HEK293 (cell line): Measurements from ENCODE around the gene RNF149.

Source experiments
- CTCF ChIA-PET: fragments of 350-600 bp; formaldehyde crosslinking; extraction: SDS; loops from one replicate; lab custom pipeline; 2021; ENCODE audit warnings: antibody characterized with exemption; lab: Yijun Ruan, JAX
- POLR2A ChIA-PET: fragments of 300-600 bp; formaldehyde crosslinking; extraction: SDS; loops from one replicate; lab custom pipeline; 2020; ENCODE audit warnings: antibody characterized with exemption, inconsistent platforms; lab: Yijun Ruan, JAX
- H3K27ac ChIP-seq: fragments of 200-500 bp; sonication (Bioruptor generic); 2 replicates; pipeline ENCODE4 v1.5.1; 2014; ENCODE audit warnings: low read depth, low read length, control low read depth, inconsistent platforms; ENCODE audit errors: extremely low read depth
- H3K36me3 ChIP-seq, 2 experiments: fragments of 200-500 bp in 1 of 2; sonication (Bioruptor generic) in 1 of 2; 1 replicate in 1 of 2; 2 replicates in 1 of 2; pipeline ENCODE4 v1.5.1; 2014 to 2017; ENCODE audit warnings: inconsistent platforms in 2 of 2, low read length in 2 of 2; ENCODE audit not compliant: control insufficient read depth in 2 of 2, insufficient read depth in 1 of 2
- H3K4me1 ChIP-seq: fragments of 200-500 bp; sonication (Bioruptor generic); 2 replicates; pipeline ENCODE4 v1.5.1; 2014; ENCODE audit warnings: mild to moderate bottlenecking, low read length, inconsistent platforms; ENCODE audit not compliant: control insufficient read depth, insufficient read depth
- H3K4me3 ChIP-seq: 2 replicates; pipeline ENCODE4 v1.5.1; 2011; ENCODE audit warnings: low read depth, mild to moderate bottlenecking, control low read depth, low read length, moderate library complexity
- H3K9me3 ChIP-seq: fragments of 200-500 bp; sonication (Bioruptor generic); 2 replicates; pipeline ENCODE4 v1.5.1; 2014; ENCODE audit warnings: low read depth, low read length, inconsistent platforms; ENCODE audit not compliant: control insufficient read depth, insufficient read depth
- KLF10 ChIP-seq: fragments of 450-650 bp; IDR thresholded peaks from 2 replicates; pipeline ENCODE4 v1.5.1; 2018; ENCODE audit warnings: missing biosample characterization, mild to moderate bottlenecking, missing genetic modification characterization
- SCRT1 ChIP-seq: fragments of 450-650 bp; formaldehyde crosslinking; IDR thresholded peaks from 2 replicates; pipeline ENCODE4 v1.5.1; 2016; ENCODE audit warnings: missing biosample characterization, missing genetic modification characterization, borderline replicate concordance
- ZBTB1 ChIP-seq: fragments of 450-650 bp; formaldehyde crosslinking; IDR thresholded peaks from 2 replicates; pipeline ENCODE4 v1.5.1; 2016; ENCODE audit warnings: missing biosample characterization, missing genetic modification characterization
- ZNF146 ChIP-seq: fragments of 450-650 bp; formaldehyde crosslinking; IDR thresholded peaks from 2 replicates; pipeline ENCODE4 v1.5.1; 2016; ENCODE audit warnings: missing biosample characterization, missing genetic modification characterization
- ZNF184 ChIP-seq: fragments of 450-650 bp; IDR thresholded peaks from 2 replicates; pipeline ENCODE4 v1.5.1; 2018; ENCODE audit warnings: missing biosample characterization, mild to moderate bottlenecking, missing genetic modification characterization
- ZNF2 ChIP-seq: fragments of 450-650 bp; formaldehyde crosslinking; IDR thresholded peaks from 2 replicates; pipeline ENCODE4 v1.5.1; 2016; ENCODE audit warnings: missing biosample characterization, missing genetic modification characterization
- ZNF202 ChIP-seq: fragments of 450-650 bp; formaldehyde crosslinking; IDR thresholded peaks from 2 replicates; pipeline ENCODE4 v1.5.1; 2016; ENCODE audit warnings: missing biosample characterization, missing genetic modification characterization, borderline replicate concordance
- ZNF23 ChIP-seq: fragments of 450-650 bp; formaldehyde crosslinking; IDR thresholded peaks from 2 replicates; pipeline ENCODE4 v1.5.1; 2016; ENCODE audit warnings: missing biosample characterization, missing genetic modification characterization, borderline replicate concordance
- ZNF239 ChIP-seq: fragments of 450-650 bp; formaldehyde crosslinking; IDR thresholded peaks from 2 replicates; pipeline ENCODE4 v1.5.1; 2016; ENCODE audit warnings: missing biosample characterization, missing genetic modification characterization
- ZNF24 ChIP-seq: fragments of 450-650 bp; formaldehyde crosslinking; IDR thresholded peaks from 2 replicates; pipeline ENCODE4 v1.5.1; 2016; ENCODE audit warnings: missing biosample characterization, missing genetic modification characterization
- ZNF621 ChIP-seq: fragments of 450-650 bp; formaldehyde crosslinking; IDR thresholded peaks from 2 replicates; pipeline ENCODE4 v1.5.1; 2017; ENCODE audit warnings: missing biosample characterization, missing genetic modification characterization
- ZNF768 ChIP-seq: fragments of 450-650 bp; formaldehyde crosslinking; IDR thresholded peaks from 2 replicates; pipeline ENCODE4 v1.5.1; 2018; ENCODE audit warnings: missing biosample characterization, mild to moderate bottlenecking, missing genetic modification characterization
- ZNF837 ChIP-seq: fragments of 450-650 bp; formaldehyde crosslinking; IDR thresholded peaks from 2 replicates; pipeline ENCODE4 v1.5.1; 2016; ENCODE audit warnings: missing biosample characterization, missing genetic modification characterization
- TF ChIP-seq, protein P1 (sequence below): fragments of 450-650 bp; formaldehyde crosslinking; IDR thresholded peaks from 2 replicates; pipeline ENCODE4 v1.5.1; 2016; ENCODE audit warnings: missing biosample characterization, missing genetic modification characterization
- TF ChIP-seq, protein P2 (sequence below): fragments of 450-650 bp; formaldehyde crosslinking; IDR thresholded peaks from 2 replicates; pipeline ENCODE4 v1.5.1; 2016; ENCODE audit warnings: missing biosample characterization, missing genetic modification characterization
- TF ChIP-seq, protein P3 (sequence below): fragments of 450-650 bp; formaldehyde crosslinking; IDR thresholded peaks from 2 replicates; pipeline ENCODE4 v1.5.1; 2017; ENCODE audit warnings: missing biosample characterization, missing genetic modification characterization
- TF ChIP-seq, protein P4 (sequence below): fragments of 450-650 bp; formaldehyde crosslinking; IDR thresholded peaks from 2 replicates; pipeline ENCODE4 v1.5.1; 2016; ENCODE audit warnings: missing biosample characterization, missing genetic modification characterization

RNF149 gene

DNA sequence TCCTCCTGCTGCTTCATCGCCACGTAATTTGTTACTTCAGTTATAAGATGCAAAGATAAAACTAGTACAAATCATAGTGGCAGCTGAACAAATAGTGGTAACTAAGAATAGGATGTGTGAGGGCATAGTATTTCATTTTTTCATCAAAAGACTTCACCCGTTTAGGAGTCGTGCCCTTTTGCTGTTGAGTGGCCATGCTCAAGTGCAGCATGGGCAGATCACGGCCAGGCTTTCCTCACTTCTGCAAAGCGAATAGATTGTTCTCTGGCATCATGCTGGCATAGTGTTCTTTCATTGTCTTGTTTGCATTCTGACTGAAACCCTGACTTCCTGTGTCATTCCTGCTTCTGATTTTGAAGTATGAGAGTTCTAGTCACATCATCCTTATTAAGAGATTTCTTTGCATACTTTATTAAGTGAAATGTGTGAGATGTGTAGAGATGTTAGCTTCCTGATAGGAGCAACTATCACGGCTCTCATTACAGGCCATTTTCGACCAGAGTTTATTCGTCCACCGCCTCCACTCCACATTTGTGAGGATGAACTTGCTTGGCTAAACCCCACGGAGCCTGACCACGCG lies 44.1 kb downstream of the RNF149 start (continued):
- TF ChIP-seq, protein P1, sequence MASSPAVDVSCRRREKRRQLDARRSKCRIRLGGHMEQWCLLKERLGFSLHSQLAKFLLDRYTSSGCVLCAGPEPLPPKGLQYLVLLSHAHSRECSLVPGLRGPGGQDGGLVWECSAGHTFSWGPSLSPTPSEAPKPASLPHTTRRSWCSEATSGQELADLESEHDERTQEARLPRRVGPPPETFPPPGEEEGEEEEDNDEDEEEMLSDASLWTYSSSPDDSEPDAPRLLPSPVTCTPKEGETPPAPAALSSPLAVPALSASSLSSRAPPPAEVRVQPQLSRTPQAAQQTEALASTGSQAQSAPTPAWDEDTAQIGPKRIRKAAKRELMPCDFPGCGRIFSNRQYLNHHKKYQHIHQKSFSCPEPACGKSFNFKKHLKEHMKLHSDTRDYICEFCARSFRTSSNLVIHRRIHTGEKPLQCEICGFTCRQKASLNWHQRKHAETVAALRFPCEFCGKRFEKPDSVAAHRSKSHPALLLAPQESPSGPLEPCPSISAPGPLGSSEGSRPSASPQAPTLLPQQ (tag by site-specific recombination), result no peak
- TF ChIP-seq ZNF146 (tag by site-specific recombination), result no peak
- TF ChIP-seq, protein P2, sequence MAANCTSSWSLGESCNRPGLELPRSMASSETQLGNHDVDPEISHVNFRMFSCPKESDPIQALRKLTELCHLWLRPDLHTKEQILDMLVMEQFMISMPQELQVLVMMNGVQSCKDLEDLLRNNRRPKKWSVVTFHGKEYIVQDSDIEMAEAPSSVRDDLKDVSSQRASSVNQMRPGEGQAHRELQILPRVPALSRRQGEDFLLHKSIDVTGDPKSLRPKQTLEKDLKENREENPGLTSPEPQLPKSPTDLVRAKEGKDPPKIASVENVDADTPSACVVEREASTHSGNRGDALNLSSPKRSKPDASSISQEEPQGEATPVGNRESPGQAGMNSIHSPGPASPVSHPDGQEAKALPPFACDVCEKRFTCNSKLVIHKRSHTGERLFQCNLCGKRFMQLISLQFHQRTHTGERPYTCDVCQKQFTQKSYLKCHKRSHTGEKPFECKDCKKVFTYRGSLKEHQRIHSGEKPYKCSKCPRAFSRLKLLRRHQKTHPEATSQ (tag by site-specific recombination), result no peak
- TF ChIP-seq, all 188 proteins: peak for 0

DNA sequence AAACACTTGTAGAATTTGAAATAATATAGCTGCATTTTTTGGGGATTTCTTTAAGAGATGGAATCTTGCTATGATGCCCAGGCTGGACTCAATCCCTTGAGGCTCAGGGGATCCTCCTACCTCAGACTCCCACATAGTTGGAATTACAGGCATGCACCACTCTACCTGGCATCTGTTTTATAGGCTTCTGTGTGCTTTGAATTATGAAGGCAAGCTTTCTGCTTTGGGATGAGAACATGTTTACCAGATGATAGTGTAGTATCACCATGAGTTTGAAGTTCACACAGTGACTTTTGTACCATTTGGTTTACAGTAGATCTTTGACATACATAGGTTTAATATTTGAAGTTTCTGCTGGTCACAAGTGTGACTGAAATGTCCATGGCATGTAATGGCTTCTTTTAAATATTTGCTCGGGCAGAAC lies 45.1 kb downstream of the RNF149 start:
- H3K4me3 ChIP-seq, result no peak overlapping the region
- no peaks in the 10 kb centered on the region for H3K4me1 ChIP-seq
- TF ChIP-seq, protein P3, sequence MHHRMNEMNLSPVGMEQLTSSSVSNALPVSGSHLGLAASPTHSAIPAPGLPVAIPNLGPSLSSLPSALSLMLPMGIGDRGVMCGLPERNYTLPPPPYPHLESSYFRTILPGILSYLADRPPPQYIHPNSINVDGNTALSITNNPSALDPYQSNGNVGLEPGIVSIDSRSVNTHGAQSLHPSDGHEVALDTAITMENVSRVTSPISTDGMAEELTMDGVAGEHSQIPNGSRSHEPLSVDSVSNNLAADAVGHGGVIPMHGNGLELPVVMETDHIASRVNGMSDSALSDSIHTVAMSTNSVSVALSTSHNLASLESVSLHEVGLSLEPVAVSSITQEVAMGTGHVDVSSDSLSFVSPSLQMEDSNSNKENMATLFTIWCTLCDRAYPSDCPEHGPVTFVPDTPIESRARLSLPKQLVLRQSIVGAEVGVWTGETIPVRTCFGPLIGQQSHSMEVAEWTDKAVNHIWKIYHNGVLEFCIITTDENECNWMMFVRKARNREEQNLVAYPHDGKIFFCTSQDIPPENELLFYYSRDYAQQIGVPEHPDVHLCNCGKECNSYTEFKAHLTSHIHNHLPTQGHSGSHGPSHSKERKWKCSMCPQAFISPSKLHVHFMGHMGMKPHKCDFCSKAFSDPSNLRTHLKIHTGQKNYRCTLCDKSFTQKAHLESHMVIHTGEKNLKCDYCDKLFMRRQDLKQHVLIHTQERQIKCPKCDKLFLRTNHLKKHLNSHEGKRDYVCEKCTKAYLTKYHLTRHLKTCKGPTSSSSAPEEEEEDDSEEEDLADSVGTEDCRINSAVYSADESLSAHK (tag by site-specific recombination), result no peak
- no peak for TF ChIP-seq ZNF202 (tag by site-specific recombination)
- POLR2A ChIA-PET, result no interaction called here
- peaks cover 37 to 87% of the 10 kb centered on the region in 2 experiments for H3K36me3 ChIP-seq
- no peaks in the 10 kb centered on the region for H3K9me3 ChIP-seq
- no peak overlapping the region for H3K27ac ChIP-seq
- CTCF ChIA-PET, result interaction anchor here (0.5 to 0.6 kb wide), 2 partner anchors 252 to 642 kb away, joined by 3 read pairs; no protein-coding TSS in a partner anchor

DNA sequence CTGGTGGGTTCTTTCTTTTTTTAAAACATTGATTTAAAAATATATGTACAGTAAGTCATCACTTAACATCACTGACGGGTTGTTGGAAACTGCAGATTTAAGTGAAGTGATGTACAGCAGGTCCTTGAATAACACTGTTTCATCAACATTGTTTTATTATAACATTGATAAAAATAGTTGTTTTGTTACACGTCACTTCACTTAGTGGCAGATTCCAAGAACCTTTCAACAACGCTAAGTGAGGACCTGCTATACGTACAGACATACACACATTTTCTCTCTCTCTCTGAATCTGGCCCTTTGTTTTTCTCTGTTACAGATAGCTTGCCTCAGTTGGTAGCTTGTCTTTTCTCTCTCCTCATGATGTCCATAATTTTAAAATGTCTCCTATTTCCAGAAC lies 46.4 kb downstream of the RNF149 start:
- Histone ChIP-seq H3K27ac (no peak overlapping the region), H3K9me3 (no peaks in the 10 kb centered on the region), H3K36me3 (peaks cover 40 to 84% of the 10 kb centered on the region in 2 experiments), H3K4me1 (no peaks in the 10 kb centered on the region), H3K4me3 (no peak overlapping the region)
- POLR2A ChIA-PET, result no interaction called here
- no peak for TF ChIP-seq ZNF621 (tag by site-specific recombination)
- CTCF ChIA-PET, result no interaction called here

DNA sequence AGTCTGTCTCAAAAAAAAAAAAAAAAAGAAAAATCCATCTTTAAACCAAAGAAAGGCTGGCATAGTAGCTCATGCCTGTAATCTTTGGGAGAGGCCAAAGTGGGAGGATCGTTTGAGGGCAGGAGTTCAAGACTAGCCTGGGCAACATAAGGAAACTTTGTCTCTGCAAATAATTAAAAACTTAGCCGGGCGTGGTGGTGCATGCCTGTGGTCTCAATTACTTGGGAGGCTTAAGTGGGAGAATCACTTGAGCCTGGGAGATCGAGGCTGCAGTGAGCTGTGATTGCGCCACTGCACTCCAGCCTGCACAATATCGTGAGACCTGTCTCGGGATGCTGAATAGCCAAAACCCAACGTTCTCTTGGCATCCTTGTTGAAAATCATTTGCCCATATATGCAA lies 49.7 kb downstream of the RNF149 start:
- Histone ChIP-seq H3K9me3 (no peaks in the 10 kb centered on the region), H3K36me3 (peaks cover 26 to 60% of the 10 kb centered on the region in 2 experiments), H3K27ac (no peak overlapping the region), H3K4me1 (no peaks in the 10 kb centered on the region), H3K4me3 (no peak overlapping the region)
- TF ChIP-seq, protein P4, sequence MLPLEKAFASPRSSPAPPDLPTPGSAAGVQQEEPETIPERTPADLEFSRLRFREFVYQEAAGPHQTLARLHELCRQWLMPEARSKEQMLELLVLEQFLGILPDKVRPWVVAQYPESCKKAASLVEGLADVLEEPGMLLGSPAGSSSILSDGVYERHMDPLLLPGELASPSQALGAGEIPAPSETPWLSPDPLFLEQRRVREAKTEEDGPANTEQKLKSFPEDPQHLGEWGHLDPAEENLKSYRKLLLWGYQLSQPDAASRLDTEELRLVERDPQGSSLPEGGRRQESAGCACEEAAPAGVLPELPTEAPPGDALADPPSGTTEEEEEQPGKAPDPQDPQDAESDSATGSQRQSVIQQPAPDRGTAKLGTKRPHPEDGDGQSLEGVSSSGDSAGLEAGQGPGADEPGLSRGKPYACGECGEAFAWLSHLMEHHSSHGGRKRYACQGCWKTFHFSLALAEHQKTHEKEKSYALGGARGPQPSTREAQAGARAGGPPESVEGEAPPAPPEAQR (tag by site-specific recombination), result no peak
- TF ChIP-seq SCRT1 (tag by site-specific recombination) (no peak), KLF10 (tag by site-specific recombination) (no peak), ZNF184 (no peak), ZNF768 (no peak), ZNF23 (tag by site-specific recombination) (no peak), ZNF239 (tag by site-specific recombination) (no peak), ZNF2 (no peak), ZNF621 (tag by site-specific recombination) (no peak), ZNF837 (tag by site-specific recombination) (no peak), ZBTB1 (tag by site-specific recombination) (no peak), ZNF24 (no peak)
- ChIA-PET CTCF (interaction anchor here (0.7 to 1.1 kb wide), 4 partner anchors 16 to 762 kb away, joined by 3 to 6 read pairs (median 4); no protein-coding TSS in a partner anchor), POLR2A (no interaction called here)
